ENCODE data around the gene MSANTD2.

The MSANTD2 gene

DNA sequence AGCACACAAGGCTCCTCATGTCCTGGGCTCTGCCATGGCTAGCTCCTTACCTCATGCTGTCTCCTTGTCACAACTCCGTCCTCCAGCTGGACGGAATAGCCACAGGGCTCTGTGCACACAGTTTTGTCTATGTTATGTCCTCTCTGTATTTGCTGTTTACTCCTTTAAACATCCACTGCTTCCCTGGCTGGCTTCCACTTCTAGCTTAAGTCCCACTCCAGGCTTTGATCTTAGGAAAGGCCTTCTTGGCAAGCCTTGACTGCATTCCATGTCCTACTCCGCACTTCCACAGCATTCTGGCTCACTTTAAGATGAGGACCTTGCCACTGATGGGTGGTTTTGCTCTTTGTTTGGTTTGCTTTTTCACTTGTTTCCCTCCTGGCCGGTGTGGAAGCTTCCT is 42.1 kb upstream of the MSANTD2 start:
- TF ChIP-seq, protein P1, sequence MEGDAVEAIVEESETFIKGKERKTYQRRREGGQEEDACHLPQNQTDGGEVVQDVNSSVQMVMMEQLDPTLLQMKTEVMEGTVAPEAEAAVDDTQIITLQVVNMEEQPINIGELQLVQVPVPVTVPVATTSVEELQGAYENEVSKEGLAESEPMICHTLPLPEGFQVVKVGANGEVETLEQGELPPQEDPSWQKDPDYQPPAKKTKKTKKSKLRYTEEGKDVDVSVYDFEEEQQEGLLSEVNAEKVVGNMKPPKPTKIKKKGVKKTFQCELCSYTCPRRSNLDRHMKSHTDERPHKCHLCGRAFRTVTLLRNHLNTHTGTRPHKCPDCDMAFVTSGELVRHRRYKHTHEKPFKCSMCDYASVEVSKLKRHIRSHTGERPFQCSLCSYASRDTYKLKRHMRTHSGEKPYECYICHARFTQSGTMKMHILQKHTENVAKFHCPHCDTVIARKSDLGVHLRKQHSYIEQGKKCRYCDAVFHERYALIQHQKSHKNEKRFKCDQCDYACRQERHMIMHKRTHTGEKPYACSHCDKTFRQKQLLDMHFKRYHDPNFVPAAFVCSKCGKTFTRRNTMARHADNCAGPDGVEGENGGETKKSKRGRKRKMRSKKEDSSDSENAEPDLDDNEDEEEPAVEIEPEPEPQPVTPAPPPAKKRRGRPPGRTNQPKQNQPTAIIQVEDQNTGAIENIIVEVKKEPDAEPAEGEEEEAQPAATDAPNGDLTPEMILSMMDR (IDR thresholded peaks at IDR 0.05; ENCODE audit: low read depth, low read length): no peak
- TF ChIP-seq EZH2phosphoT487 (IDR thresholded peaks at IDR 0.05; ENCODE audit: low read depth): no peak
- H3K9me3 ChIP-seq (ENCODE audit: insufficient read depth, low read length): no peaks in the 10 kb centered on the region
- no peaks in the 10 kb centered on the region for H3K79me2 ChIP-seq (ENCODE audit: low read length)
- peaks cover 5% of the 10 kb centered on the region for H3K4me1 ChIP-seq (ENCODE audit: low read length)
- H3K36me3 ChIP-seq (replicated peaks; ENCODE audit: low read depth, low read length): no peaks in the 10 kb centered on the region
- H3K4me3 ChIP-seq (ENCODE audit: low read length): no peak overlapping the region
- H3K9ac ChIP-seq (ENCODE audit: low read length): no peak overlapping the region
- no peaks in the 10 kb centered on the region for H4K20me1 ChIP-seq (ENCODE audit: insufficient read depth, low read length)
- H3K27ac ChIP-seq (ENCODE audit: low read length): no peak overlapping the region
- H3K27me3 ChIP-seq (ENCODE audit: low read depth, low read length): peaks cover 50% of the 10 kb centered on the region
- H3K4me2 ChIP-seq (ENCODE audit: low read length): no peak overlapping the region
- no peak overlapping the region for H2AFZ ChIP-seq (ENCODE audit: low read depth, low read length)

DNA sequence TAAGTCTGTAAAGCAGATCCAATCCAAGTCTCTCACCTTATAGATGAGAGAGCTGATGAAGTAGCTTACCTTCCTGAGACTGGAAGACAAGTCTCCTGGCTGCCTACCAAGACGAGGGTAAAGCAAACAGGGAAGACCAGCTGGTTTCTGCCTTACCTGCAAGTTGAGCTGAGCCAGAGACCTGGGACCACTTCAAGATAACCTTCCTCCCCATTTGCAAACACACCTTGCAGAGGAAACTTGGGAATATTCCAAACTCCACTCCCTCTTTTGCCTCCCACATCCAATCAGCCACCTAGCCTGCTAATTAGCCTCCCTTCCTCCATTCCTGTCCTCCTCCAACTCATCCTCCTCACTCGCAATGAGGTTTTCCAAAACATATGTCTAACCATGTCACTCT is 41.6 kb upstream of the MSANTD2 start:
- Histone ChIP-seq H3K9ac (ENCODE audit: low read length) (no peak overlapping the region), H2AFZ (ENCODE audit: low read depth, low read length) (no peak overlapping the region)

DNA sequence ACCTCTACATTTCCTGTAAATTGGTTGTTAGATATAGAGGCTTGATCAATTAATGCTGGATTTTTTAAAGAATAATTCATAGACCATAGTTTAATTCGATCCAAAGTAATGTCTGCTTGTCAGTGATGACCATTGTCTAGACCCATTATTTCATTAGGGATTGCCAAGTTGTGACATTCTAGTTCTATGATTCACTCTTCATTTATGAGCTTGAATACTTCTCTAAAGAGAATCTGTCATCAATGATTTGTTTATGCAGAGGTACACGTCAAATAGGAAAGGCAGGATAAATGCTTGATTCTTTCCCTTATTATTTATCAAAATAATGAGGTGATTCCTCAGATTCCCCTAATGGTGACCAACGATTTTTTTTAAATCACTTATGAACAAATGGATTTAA is 41.0 kb upstream of the MSANTD2 start:
- Histone ChIP-seq H3K9ac (ENCODE audit: low read length) (no peak overlapping the region), H3K9me3 (ENCODE audit: insufficient read depth, low read length) (no peaks in the 10 kb centered on the region), H3K79me2 (ENCODE audit: low read length) (no peaks in the 10 kb centered on the region), H3K4me2 (ENCODE audit: low read length) (no peak overlapping the region), H3K4me1 (ENCODE audit: low read length) (peaks cover 7% of the 10 kb centered on the region; the same call in 1 of the 2 replicates), H4K20me1 (ENCODE audit: insufficient read depth, low read length) (no peaks in the 10 kb centered on the region), H3K27ac (ENCODE audit: low read length) (no peak overlapping the region), H3K4me3 (ENCODE audit: low read length) (no peak overlapping the region), H3K27me3 (ENCODE audit: low read depth, low read length) (peaks cover 43% of the 10 kb centered on the region), H3K36me3 (replicated peaks; ENCODE audit: low read depth, low read length) (no peaks in the 10 kb centered on the region), H2AFZ (ENCODE audit: low read depth, low read length) (no peak overlapping the region)
- TF ChIP-seq, protein P1 (IDR thresholded peaks at IDR 0.05; ENCODE audit: low read depth, low read length): no peak
- TF ChIP-seq EZH2phosphoT487 (IDR thresholded peaks at IDR 0.05; ENCODE audit: low read depth): no peak

More for the DNA sequence above, 41.6 kb upstream of the MSANTD2 start:
- TF ChIP-seq EZH2phosphoT487 (IDR thresholded peaks at IDR 0.05; ENCODE audit: low read depth): no peak
- TF ChIP-seq, protein P1 (IDR thresholded peaks at IDR 0.05; ENCODE audit: low read depth, low read length): no peak
- H4K20me1 ChIP-seq (ENCODE audit: insufficient read depth, low read length): no peaks in the 10 kb centered on the region
- no peaks in the 10 kb centered on the region for H3K36me3 ChIP-seq (replicated peaks; ENCODE audit: low read depth, low read length)
- H3K27ac ChIP-seq (ENCODE audit: low read length): no peak overlapping the region
- no peaks in the 10 kb centered on the region for H3K79me2 ChIP-seq (ENCODE audit: low read length)
- peaks cover 5% of the 10 kb centered on the region; the same call in 1 of the 2 replicates for H3K4me1 ChIP-seq (ENCODE audit: low read length)
- H3K4me2 ChIP-seq (ENCODE audit: low read length): no peak overlapping the region
- H3K27me3 ChIP-seq (ENCODE audit: low read depth, low read length): peaks cover 50% of the 10 kb centered on the region
- H3K4me3 ChIP-seq (ENCODE audit: low read length): no peak overlapping the region
- no peaks in the 10 kb centered on the region for H3K9me3 ChIP-seq (ENCODE audit: insufficient read depth, low read length)

DNA sequence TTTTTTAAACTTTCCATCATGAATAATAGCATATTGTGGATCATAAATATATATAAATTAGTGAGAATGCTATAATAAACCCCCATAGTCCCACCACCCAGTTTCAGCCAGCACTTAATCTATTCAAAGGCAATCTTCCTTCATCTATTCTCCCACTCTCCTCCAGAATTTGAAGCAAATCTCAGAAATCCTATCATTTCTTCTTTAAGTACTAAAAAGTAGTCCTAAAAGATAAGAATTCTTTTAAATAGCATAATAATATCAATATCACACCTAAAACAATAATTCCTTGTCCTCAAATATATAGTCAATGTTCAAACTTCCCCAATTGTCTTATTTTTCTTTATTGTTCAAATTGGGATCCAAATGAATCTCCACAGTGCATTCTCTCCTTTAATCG is 40.5 kb upstream of the MSANTD2 start:
- Histone ChIP-seq H3K9ac (ENCODE audit: low read length) (no peak overlapping the region), H3K27ac (ENCODE audit: low read length) (no peak overlapping the region), H4K20me1 (ENCODE audit: insufficient read depth, low read length) (no peaks in the 10 kb centered on the region), H3K36me3 (replicated peaks; ENCODE audit: low read depth, low read length) (no peaks in the 10 kb centered on the region), H3K4me3 (ENCODE audit: low read length) (no peak overlapping the region), H3K9me3 (ENCODE audit: insufficient read depth, low read length) (no peaks in the 10 kb centered on the region), H3K27me3 (ENCODE audit: low read depth, low read length) (peaks cover 38% of the 10 kb centered on the region), H3K79me2 (ENCODE audit: low read length) (no peaks in the 10 kb centered on the region), H2AFZ (ENCODE audit: low read depth, low read length) (no peak overlapping the region), H3K4me2 (ENCODE audit: low read length) (no peak overlapping the region), H3K4me1 (ENCODE audit: low read length) (peaks cover 9% of the 10 kb centered on the region; the same call in 1 of the 2 replicates)
- TF ChIP-seq EZH2phosphoT487 (IDR thresholded peaks at IDR 0.05; ENCODE audit: low read depth): no peak
- TF ChIP-seq, protein P1 (IDR thresholded peaks at IDR 0.05; ENCODE audit: low read depth, low read length): no peak
